Measurements from ENCODE around the gene MAN2B2.

Gene MAN2B2

GRCh38 chr4:6658597-6659075, 83.6 kb downstream of the MAN2B2 start:
- H3K4me3 ChIP-seq (ENCODE audit: low read depth, low read length): peak overlapping the region; percentile 42
- TF ChIP-seq CTCF (IDR thresholded peaks at IDR 0.05; ENCODE audit: low read depth, low read length): no peak

GRCh38 chr4:6659897-6660296, 84.9 kb downstream of the MAN2B2 start:
- no peak overlapping the region for H3K4me3 ChIP-seq (ENCODE audit: low read depth, low read length)
- no peak for TF ChIP-seq CTCF (IDR thresholded peaks at IDR 0.05; ENCODE audit: low read depth, low read length)

- TF ChIP-seq CTCF (IDR thresholded peaks at IDR 0.05; ENCODE audit: low read depth, low read length): no peak
- no peak overlapping the region for H3K4me3 ChIP-seq (ENCODE audit: low read depth, low read length)
Observed at GRCh38 chr4:6660430-6660829, 85.4 kb downstream of the MAN2B2 start.

GRCh38 chr4:6662591-6662990, 87.6 kb downstream of the MAN2B2 start:
- no peak overlapping the region for H3K4me3 ChIP-seq (ENCODE audit: low read depth, low read length)
- no peak for TF ChIP-seq CTCF (IDR thresholded peaks at IDR 0.05; ENCODE audit: low read depth, low read length)

GRCh38 chr4:6663596-6664393, 88.8 kb downstream of the MAN2B2 start:
- no peak overlapping the region for H3K4me3 ChIP-seq (ENCODE audit: low read depth, low read length)
- no peak for TF ChIP-seq CTCF (IDR thresholded peaks at IDR 0.05; ENCODE audit: low read depth, low read length)

- no peak overlapping the region for H3K4me3 ChIP-seq (ENCODE audit: low read depth, low read length)
Observed at GRCh38 chr4:6665320-6665654, 90.3 kb downstream of the MAN2B2 start.

More at GRCh38 chr4:6665320-6665654, 90.3 kb downstream of the MAN2B2 start:
- no peak for TF ChIP-seq CTCF (IDR thresholded peaks at IDR 0.05; ENCODE audit: low read depth, low read length)

All from WI38 (cell line).